Left lung (tissue), 10 donors: ENCODE data around the gene MRPS9. TPM values are rescaled to one million over a fixed set of nuclear protein-coding genes. Genes with fewer than 3 reads are reported as not detected.

Experiments
- ATAC-seq: fragments of 200-7000 bp; cut with Tn5 transposase; one replicate; pipeline ENCODE4 v1.9.1; 2020; ENCODE audit warnings: moderate library complexity
- DNase-seq, 4 donors: peaks; one replicate each; pipeline ENCODE4 v3.0.0-alpha.2; 2013 to 2020
- H3K27ac ChIP-seq, 2 donors: fragments of 200-600 bp; sonication (generic) in 1 of 2; one replicate each; pipeline versions ENCODE4 v1.5.0 to v1.8.0; 2020 to 2021
- H3K27me3 ChIP-seq, 2 donors: fragments of 200-600 bp; sonication (generic) in 1 of 2; one replicate each; pipeline versions ENCODE4 v1.5.0 to v1.8.0; 2020 to 2021
- H3K36me3 ChIP-seq, 2 donors: fragments of 200-600 bp; sonication (generic) in 1 of 2; one replicate each; pipeline versions ENCODE4 v1.5.0 to v1.8.0; 2020 to 2021
- H3K4me1 ChIP-seq, 2 donors: fragments of 200-600 bp; one replicate each; pipeline ENCODE4 v1.8.0; 2021
- H3K4me3 ChIP-seq, 2 donors: fragments of 200-600 bp; sonication (generic) in 1 of 2; one replicate each; pipeline versions ENCODE4 v1.5.0 to v1.8.0; 2020 to 2021; ENCODE audit warnings: mild to moderate bottlenecking in 1 of 2
- H3K9me3 ChIP-seq, 2 donors: fragments of 200-600 bp; sonication (generic) in 1 of 2; one replicate each; pipeline versions ENCODE4 v1.5.0 to v1.8.0; 2020 to 2021
- CTCF ChIP-seq, 2 donors: fragments of 200-600 bp; sonication (generic) in 1 of 2; IDR thresholded peaks; one replicate each; pipeline versions ENCODE4 v1.5.0 to v1.8.0; 2021; ENCODE audit warnings: antibody characterized with exemption in 2 of 2
- intact Hi-C, 2 donors: fragments of 100-400 bp; cut with DNase I; formaldehyde crosslinking; loops; one replicate each; pipeline versions ENCODE4 v1.11.2 to v1.14.2; 2022
- polyA plus RNA-seq, 6 donors: library from polyadenylated mRNA; unstranded; fragments of 120-200 nt; gene quantifications; one replicate each; pipeline ENCODE4 v1.2.1, GENCODE V29; 2013; ENCODE audit not compliant: insufficient read length in 6 of 6
- total RNA-seq, 2 donors: library from RNA; stranded (reverse); fragmentation: NEBNext Ultra II Directional; extraction: Animal tissue kit (Norgen Biotek cat#: 25700); gene quantifications; one replicate each; pipeline ENCODE4 v1.2.1, GENCODE V29; 2021
- donor health status: DM: no; HTN: yes; CAD: no.
- donor health status: DM: no; HTN: no; CAD: no.

The MRPS9 gene
- total and polyA plus RNA-seq, 8 donors, result 14.3 to 45.0 (median 39.0) TPM

- intact Hi-C loops, result no loop called here
- H3K27ac ChIP-seq, result no peak overlapping the region
- TF ChIP-seq CTCF (IDR thresholded peaks at IDR 0.05), result no peak
- no peak overlapping the region for H3K4me3 ChIP-seq
- no peaks in the 10 kb centered on the region for H3K27me3 ChIP-seq
- no peaks in the 10 kb centered on the region for H3K4me1 ChIP-seq
- DNase-seq (peak in 1 of 4 donors; percentile 7), ATAC-seq (no peak)
- peaks cover 0 to 11% of the 10 kb centered on the region in 2 donors for H3K36me3 ChIP-seq
- H3K9me3 ChIP-seq, result no peaks in the 10 kb centered on the region
These were observed 43.2 kb downstream of the MRPS9 start for GRCh38 chr2:105081006-105081601.

- Histone ChIP-seq H3K4me1 (no peaks in the 10 kb centered on the region), H3K27me3 (no peaks in the 10 kb centered on the region), H3K4me3 (no peak overlapping the region), H3K27ac (no peak overlapping the region), H3K36me3 (peaks cover 0 to 11% of the 10 kb centered on the region in 2 donors), H3K9me3 (no peaks in the 10 kb centered on the region)
- intact Hi-C loops, result no loop called here
- ATAC-seq, result no peak
- peak in 2 of 4 donors; percentile 48 to 55 for DNase-seq
- TF ChIP-seq CTCF (IDR thresholded peaks at IDR 0.05), result no peak
These were observed 44.2 kb downstream of the MRPS9 start for GRCh38 chr2:105082107-105082506.

DNA sequence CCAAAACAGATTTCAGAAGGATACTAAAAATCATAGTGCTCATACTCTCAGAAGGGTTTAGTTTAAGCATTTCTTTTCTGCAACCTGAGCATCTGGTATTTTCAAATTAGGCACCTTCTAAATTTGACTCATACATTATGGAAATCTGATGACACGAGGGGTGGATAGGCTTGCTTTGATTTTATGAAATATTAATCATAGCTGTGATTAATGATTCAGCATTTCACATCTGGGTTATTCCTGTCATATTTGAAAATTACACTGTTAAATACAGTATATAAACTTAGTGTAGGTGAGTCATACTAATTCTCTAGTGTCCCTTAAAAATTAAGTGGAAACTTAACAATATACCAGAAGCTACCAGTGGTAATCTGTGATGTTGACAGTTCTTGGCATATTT lies 47.7 kb downstream of the MRPS9 start:
- ATAC-seq (no peak), DNase-seq (no peak)
- Histone ChIP-seq H3K36me3 (peaks cover 0 to 11% of the 10 kb centered on the region in 2 donors), H3K4me3 (no peak overlapping the region), H3K27ac (no peak overlapping the region), H3K27me3 (no peaks in the 10 kb centered on the region), H3K4me1 (no peaks in the 10 kb centered on the region), H3K9me3 (no peaks in the 10 kb centered on the region)
- TF ChIP-seq CTCF (IDR thresholded peaks at IDR 0.05), result no peak
- intact Hi-C loops, result no loop called here

DNA sequence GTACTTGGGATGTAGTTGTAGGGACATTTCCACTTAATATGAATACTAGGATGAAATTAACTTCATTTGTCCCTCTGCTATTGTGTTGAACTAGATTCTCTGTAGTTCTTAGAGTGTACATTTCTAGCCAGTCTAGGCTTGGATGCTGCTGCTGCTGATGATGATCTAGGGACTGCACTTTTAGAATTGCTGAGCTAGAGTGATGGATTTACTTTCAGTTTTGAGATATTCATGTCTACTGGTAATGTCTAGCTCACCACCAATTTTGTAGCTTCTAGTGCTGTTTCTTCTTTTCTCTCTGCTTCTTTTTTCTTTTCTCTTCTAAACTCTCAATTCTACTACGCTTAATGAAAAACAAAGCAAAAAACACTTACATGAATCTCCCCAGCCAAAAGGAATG lies 49.4 kb downstream of the MRPS9 start:
- ATAC-seq (no peak), DNase-seq (no peak)
- no peaks in the 10 kb centered on the region for H3K9me3 ChIP-seq
- no peak overlapping the region for H3K27ac ChIP-seq
- H3K4me3 ChIP-seq, result no peak overlapping the region
- no peaks in the 10 kb centered on the region for H3K36me3 ChIP-seq
- no peaks in the 10 kb centered on the region for H3K27me3 ChIP-seq
- H3K4me1 ChIP-seq, result no peaks in the 10 kb centered on the region
- intact Hi-C loops, result no loop called here
- no peak for TF ChIP-seq CTCF (IDR thresholded peaks at IDR 0.05)

- H3K9me3 ChIP-seq, result no peaks in the 10 kb centered on the region
- intact Hi-C loops, result no loop called here
- H3K4me3 ChIP-seq, result no peak overlapping the region
- no peaks in the 10 kb centered on the region for H3K4me1 ChIP-seq
- H3K27me3 ChIP-seq, result no peaks in the 10 kb centered on the region
- no peak overlapping the region for H3K27ac ChIP-seq
- DNase-seq (no peak), ATAC-seq (no peak)
- TF ChIP-seq CTCF (IDR thresholded peaks at IDR 0.05), result no peak
- H3K36me3 ChIP-seq, result no peaks in the 10 kb centered on the region
These were observed 52.2 kb downstream of the MRPS9 start for GRCh38 chr2:105090091-105090490.
